NCI-H1417 (cell line): ENCODE results near the gene MCM6.
A peak's percentile ranks its signal among the peaks of the same experiment; 100 is the strongest.
"Not testable (repeated sequence)": the region's sequence is repeated elsewhere in the genome, so short reads cannot be mapped to it uniquely, and the experiment has no call there.

Experiments used
- DNase-seq, 3 experiments: peaks; one replicate each; lab custom pipeline; 2025; lab: John Stamatoyannopoulos, UW

The MCM6 gene

DNA sequence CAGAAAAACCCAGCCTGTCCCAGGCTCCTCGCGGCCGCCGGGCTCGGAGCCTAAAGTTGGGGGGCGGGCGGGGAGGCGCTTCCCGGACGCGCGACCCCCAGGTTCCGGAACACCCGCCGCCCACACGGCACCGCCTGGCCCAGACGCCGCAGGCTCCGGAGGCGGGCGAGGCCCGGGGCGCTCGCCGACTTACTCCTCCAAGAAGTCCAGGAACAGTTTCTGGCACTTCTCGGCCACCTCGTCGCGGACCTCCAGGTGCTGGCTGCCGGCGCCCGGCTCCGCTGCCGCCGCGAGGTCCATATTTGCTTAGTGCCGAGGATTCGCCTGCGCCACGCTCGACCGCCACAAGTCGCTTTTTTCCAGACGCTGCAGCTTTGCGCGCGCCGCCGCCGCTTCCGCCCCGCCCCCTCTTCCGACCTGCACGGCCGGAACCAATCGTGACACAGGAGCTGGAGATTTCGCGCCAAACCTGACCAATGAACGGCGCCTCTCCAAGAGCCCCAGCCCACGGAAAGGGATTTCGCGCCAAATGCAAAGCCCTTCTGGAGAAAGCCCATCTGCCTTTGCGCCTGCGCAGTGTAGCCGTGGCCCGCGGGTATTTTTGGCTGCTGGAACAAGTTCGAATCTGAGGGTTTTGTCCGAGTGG lies at the start of gene MCM6:
TSS of gene MCM6 (minus strand) at position 378 of the 646 bp plus-strand sequence. CDS start at position 300, 78 bp downstream.
- peak; percentile 96 to 99 (median 97) for DNase-seq

DNA sequence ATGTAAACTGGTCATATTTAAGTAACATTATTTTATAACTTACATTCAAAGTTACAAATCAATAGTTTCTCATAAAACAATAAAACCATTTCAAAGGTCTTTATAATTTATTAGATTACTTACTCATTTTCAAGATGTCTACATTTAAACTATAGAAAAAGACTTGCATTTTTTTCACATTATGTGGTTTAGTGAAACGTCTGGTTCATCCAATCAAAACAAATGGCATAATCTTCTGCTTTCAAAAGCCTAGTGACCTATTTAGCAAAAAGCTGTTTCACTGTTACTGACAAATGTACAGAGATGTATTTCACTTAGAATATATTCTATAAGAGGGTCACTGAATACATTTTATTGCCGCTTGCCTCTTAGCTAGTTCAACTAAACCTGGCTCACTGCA lies 49.3 kb upstream of the MCM6 start:
- no peak for DNase-seq

DNA sequence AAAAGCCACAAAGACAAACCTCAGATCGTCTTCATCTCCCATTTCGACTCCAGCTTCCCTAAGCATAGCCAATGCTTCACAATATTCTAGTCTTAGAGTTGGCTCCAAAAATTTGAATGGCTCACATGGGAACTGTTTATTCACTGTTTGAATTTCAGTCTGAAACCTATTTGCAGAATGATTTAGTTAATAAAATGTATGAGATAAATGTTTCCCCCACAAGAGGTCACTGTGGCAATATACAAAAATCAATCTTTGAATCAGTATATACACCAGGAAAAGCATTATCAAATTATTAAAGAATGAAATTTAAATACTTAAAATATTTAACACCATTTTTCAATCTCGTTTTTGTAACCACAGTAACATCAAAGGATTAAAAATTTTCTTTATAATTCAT lies 40.0 kb upstream of the MCM6 start:
- DNase-seq = peak; percentile 12 to 73 (median 17)

DNA sequence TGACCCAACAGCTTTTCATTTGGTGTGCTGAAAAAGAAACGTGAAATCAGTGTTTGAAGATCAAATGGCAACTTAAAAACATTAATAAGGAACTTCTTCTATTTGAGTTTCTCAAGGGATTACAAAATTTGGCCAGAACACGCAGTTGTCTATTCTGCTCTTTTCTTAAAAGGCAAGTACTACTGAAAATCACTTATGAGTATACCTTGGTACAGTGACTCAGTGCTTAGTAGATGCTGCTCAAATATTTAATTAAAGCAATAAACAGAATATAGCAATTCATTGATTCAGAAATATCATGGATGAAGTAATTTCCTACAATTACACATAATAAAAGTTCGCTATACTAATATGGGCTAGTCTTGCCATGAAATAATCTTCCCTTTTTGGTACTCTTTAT lies 38.2 kb upstream of the MCM6 start:
- no peak for DNase-seq

DNA sequence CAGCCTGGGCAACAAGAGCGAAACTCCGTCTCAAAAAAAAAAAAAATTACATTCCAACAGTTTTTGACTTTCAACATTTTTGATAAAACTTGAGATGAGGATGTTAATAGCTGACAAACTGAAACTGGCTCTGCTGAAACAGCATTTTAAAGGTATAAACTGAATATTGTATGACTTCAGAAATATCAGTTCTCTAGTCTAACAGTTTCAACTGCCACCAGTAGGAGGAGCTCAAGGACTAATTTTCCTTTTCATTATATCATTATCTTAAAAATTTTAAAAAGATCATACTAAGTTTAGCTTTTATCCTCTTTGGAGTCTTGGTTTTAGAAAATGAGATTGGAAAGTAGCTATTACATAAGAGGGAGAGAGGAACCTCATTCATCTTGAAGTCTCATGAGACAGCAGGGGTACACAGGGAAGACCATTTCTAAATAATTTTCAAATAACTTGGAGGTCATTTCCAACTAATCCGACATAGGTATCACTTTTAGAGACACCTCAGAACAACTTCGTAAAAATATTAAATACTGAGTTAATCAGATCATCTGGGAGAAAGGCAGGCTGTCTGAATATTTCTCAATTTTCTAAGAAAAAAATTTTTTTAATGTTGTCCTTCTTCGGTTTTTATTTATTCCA lies 37.6 kb upstream of the MCM6 start:
- DNase-seq = peak; percentile 13 to 69 (median 46)

DNA sequence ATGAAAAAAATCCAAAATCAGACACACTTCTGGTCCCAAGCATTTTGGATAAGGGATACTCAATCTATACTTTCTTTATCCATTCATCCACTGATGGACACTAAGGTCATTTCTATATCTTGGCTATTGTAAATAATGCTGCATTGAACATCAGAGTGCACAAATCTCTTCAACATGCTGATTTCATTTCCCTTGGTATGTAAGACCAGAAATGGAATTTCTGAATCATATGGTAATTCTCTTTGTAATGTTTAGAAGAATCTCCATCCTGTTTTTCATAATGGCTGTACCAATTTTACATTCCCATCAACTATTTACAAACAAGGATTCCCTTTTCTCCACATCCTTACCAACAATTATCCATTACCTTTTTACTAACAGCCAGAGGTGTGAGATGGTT lies 33.7 kb upstream of the MCM6 start:
- no peak for DNase-seq

DNA sequence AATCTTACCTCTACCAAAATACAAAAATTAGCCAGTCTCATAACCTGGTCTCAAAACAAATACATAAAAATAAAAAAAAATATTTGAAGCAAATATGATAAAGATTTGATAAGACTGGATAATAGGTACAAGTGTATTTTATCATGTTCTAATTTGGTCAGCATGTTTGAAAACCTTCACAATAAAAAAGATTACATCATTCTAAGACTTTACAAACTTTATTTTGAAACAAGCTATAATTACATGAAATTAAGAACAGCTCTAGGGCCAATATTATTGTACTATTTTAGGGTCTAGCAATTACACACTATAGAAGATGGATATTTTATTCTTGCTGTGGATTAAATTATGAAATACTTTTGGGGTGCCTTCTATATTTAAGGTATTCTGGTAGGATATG lies 29.4 kb upstream of the MCM6 start:
- no peak for DNase-seq

DNA sequence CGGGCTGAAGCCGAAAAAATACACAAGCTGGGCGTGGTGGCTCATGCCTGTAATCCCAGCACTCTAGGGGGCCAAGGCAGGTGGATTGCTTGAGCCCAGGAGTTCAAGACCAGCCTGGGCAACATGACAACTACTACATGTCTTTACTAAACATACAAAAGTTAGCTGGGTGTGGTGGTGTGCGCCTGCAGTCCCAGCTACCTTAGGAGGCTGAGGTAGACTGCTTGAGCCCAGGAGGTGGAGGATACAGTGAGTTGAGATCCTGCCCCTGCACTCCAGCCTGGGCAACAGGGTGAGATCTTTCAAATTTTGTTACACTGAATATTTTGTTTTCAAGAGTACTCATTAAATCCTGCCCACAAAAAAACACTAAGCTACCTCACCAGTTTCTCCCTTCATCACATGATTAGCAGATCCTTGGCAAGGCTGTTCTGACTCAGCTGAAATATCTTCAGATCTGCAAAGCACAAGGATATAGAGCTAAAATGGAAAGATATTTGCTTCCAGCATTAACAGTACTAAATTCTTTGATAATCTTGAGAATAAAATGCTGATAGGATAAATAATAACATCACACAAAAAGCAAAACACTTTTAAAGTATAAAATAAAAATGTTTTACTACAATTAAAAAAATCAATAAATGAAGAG lies 28.2 kb upstream of the MCM6 start:
- DNase-seq = no peak

DNA sequence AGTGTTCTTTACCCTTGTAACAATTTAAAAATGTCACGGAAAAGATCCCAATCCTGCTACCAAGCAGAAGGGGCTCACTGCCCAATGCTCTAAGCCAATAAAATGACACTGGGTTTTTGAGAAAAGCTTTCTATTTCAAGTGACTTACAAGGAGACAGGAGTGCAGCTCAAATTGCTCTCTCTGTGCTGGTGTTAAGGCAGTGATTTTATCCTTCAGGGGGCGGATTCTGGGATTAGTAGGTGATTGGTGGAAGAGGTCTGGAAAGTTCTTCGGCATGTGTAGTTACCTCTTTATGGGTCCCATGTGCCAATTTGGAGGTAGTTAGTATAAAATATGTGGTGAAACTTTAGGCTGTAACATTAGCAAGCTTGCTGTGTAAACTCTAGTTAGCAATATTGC lies 27.4 kb upstream of the MCM6 start:
- no peak for DNase-seq

DNA sequence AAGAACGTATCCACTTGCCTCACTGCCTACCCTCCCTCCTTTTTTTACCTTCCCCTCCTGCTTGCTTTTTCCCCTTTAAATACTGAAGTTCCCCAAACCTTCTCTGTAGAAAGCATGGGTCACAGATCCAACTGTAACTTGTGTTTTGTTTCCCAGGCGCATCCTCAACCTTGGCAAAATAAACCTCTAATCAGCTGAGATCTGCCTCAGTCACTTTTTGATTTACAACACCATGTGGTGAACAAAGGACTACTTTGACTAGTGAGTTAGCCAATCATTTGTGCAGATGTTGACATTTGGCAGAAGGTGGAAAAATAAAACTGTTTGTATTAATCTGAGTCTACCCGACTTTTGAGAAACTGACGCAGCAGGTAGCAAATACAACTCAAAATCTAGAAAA lies 23.3 kb upstream of the MCM6 start:
- DNase-seq = no peak

DNA sequence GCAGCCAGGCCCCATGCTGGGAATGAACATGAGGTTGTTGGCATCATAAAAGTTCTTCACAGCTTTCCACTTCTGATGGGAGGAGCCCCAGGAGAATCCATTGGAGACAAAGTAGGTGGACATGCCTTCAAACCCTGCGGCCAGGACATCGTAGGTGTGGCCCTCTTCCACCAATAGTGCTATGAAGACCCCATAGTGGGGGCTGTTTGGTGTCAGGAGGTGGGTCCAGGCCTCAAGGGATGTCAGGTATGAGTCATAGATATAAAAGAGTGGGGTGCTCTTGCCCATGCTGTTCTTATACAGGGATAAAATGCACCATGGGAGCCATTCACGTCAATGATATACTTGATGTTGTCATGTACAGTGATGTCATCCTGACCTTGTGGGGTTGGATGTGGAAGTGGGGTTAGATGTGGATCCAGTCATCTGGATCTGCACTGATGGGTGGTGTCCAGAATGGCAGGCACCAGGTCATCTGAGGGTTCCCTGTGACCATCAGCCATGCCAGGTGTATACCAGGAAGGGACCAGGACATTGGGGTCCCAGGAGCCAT lies 22.1 kb upstream of the MCM6 start:
- DNase-seq = no peak

DNA sequence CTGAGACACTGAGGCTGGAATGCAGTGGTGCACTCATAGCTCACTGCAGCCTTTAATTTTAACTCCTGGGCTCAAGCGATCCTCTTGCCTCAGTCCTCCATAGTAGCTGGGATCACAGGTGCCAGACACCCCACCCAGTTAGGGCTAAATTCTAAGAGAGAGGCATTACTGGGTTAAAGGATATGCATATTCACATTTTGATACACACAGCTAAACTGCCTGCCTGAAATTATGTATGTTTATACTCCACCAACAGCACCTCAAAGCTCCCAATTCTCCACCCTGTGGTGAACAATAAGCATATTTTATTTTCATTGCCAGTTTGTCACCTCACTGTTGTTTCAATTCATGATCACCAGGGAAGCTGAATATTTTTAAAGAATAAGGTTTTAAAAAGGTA lies 18.7 kb upstream of the MCM6 start:
- DNase-seq = no peak

DNA sequence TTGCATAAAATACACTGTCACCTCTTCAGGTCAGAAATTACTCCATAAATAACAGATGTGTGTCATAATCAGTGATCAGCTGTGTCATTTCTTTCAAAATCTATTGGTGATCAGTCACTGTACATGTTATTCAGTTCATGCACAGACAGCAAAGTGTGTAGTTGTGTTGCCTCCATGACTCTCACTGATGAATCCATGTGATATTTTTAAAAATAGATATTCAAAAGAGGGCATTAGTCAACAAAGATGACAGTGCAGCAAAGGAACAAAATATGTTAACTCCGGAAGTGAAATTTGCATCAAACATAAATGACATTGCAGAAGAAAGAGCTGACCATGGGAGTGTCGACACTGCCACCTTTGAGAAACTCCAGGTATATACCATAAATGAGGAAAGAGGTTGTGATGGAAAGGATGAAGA lies 17.1 kb upstream of the MCM6 start:
- DNase-seq = no peak

DNA sequence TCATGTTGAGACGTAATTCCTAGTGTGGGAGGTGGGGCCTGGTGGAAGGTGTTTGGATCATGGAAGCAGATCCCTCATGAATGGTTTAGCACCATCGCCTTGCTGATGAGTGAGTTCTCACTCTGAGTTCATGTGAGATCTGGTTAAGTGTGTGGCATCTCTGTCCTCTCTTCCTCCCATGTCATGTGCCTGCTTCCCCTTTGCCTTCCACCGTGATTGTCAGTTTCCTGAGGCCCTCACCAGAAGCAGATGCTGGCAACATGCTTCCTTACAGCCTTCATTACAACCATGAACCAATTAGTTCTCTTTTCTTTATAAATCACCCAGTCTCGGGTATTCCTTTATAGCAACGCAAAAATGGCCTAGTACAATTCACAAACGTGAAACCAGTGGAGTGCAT lies 14.6 kb upstream of the MCM6 start:
- no peak for DNase-seq

DNA sequence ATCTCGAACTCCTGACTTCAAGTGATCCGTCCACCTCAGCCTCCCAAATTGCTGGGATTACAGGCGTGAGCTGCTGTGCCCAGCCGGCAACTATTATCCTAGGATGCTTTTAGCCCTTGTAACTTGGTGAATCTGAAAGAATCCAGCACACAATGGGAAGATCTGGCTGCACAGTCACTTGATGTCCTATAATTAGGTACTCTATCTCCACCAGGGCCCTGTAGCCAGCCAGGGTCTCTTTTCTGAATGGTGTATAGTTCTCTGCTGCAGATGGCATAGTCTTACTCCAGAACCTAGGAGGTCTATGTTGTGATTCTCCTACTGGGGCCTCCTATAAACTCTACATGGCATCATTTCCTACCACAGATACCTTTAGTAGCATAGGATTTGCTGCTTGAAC lies 13.9 kb upstream of the MCM6 start:
- DNase-seq = no peak

DNA sequence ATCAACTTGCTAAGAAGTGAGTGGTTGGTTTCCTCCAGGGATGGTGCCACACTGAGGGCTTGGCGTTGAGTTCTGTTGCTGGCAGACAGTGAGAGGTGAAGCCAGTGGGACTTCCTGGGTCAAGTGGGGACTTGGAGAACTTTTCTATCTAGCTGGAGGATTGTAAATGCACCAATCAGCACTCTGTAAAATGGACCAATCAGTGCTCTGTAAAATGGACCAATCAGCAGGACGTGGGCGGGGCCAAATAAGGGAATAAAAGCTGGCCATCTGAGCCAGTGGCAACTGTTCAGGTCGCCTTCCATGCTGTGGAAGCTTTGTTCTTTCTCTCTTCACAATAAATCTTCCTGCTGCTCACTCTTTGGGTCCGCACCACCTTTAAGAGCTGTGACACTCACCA lies 12.3 kb upstream of the MCM6 start:
- DNase-seq = not testable (repeated sequence)

DNA sequence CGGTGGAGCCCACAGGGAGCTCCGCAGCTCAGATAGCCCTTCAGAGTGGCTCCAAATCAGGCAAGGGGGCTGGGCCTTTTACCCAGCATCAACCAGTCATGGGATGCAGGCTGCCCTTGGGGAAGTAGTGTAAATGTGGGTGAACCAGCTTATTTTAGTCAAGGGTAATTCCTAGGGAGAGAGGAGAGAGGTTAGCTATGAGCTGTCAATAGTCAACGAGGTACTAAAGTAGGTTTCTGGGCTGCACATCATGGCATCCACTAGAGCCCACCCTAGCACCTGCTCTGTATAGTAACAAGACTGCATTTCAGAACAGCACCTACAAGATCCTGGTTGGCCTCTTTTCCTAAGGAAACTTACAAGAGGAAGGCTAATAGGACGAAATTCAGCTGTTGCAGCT lies 9.5 kb upstream of the MCM6 start:
- DNase-seq = no peak

DNA sequence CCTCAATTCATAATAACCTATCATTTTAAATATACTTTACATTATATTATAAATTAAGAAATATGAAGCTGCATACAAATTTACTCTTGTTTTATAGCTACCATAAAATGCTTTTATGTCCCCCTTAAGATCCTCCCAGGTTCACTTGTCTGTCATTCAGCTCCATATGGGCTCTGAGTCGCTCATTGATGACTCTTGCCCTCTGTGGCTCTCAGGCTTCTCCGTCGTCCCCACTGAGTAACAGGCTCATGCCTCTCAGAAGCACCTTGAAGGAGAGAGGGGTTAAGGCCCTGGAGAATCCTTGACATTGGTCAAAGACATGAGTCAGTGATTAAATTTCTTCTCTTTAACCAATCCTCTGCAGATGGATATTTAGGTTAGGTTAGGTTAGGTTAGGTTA lies 6.2 kb upstream of the MCM6 start:
- DNase-seq = no peak

DNA sequence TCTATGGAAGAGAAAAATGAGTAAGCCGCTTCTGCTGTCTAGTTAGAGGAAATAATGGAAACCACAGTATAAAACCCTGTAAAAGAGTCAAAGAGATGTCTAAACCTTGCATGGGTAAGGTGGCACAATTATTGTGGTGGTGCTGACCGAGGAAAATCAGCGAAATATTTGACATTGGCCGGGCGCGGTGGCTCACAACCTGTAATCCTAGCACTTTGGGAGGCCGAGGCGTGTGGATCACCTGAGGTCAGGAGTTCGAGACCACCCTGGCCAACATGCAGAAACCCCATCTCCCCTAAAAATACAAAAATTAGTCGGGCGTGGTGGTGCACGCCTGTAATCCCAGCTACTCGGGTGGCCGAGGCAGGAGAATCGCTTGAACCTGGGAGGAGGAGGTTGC lies 527 bp upstream of the MCM6 start:
- not testable (repeated sequence) for DNase-seq

DNA sequence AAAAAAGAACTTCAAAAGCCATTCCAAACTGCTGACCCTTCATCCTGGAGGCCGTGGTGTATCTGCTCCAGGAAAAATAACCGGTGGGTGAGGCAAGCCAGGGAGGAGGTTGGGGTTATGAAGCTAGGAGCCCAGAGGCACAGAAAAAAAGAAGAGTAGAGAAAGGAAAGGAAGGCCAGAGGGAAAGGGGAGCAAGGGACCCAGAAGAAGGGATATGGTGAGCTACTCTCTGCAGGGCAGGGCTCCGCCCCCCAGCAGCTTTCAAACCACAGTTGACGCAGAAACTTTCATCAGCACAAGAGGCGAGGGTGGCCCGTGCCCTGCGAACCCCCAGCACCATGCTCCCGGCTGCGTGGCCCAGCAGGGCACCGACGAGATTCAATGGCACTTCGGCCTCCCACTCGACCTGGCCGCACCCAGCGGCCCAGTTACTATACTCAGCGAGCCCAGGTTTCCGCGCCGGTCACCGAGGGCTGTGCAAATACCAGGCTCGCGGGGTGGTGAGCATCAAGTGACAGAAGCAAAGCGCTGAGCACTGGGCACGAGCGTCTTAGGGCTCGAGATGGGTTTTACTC lies 665 bp downstream of the MCM6 start:
- peak; percentile 18 to 79 (median 79) for DNase-seq

DNA sequence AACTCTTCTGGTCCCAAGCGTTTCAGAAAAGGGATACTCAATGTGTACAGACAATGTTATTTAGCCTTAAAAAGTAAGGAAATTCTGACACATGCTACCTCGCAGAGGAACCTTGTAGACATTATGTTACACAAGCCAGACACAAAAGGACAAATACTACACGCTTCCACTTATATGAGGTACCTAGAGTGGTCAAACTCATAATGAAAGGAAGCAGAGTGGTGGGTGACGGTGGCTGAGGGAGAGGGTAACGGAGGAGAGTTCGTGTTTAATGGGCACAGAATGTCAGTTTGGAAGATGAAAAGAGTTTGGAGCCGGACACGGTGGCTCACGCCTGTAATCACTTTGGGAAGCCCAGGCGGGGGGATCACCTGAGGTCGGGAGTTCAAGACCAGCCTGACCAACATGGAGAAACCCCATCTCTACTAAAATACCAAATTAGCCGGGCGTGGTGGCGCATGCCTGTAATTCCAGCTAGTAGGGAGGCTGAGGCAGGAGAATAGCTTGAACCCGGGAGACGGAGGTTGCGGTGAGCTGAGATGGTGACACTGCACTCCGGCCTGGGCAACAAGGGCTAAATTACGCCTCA lies 1.4 kb downstream of the MCM6 start:
- no peak for DNase-seq

DNA sequence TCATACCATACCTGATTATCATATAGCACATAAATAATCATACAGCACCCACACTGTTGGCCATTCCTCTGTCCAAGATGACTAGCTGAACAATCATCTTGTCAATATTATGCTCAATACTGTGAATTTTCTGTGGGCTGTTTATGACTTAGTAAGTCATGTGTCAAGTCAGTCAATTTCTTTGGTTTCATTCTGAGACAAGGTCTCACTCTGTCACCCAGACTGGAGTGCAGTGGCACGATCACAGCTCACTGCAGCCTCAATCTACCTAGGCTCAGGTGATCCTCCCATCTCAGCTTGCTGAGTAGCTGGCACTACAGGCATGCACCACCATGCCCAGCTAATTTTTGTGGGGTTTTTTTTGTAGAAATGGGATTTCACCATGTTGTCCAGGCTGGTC lies 5.7 kb downstream of the MCM6 start:
- no peak for DNase-seq

DNA sequence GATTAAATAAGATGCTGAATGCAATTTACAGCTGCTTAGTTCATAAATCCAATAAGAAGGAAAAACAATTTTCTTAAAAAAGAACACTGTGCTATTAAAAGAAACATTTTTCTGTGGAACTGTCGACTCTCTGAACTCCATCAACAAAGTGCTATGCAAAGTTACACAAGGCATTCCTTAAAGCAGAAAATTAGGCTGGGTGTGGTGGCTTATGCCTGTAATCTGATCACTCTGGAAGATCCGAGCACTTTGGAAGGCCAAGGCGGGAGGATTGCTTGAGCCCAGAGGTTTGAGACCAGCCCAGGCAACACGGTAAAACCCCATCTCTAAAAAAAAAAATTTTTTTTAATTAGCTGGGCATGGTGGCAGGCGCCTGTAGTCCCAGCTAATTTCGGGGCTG lies 13.0 kb downstream of the MCM6 start:
- DNase-seq = no peak
